Measurements from ENCODE around the gene UBASH3A. TPM values are rescaled to one million over a fixed set of nuclear protein-coding genes. Genes with fewer than 3 reads are reported as not detected.
A peak's percentile ranks its signal among the peaks of the same experiment; 100 is the strongest.

The UBASH3A gene
- total RNA-seq, 6 experiments from 2014 or later = 0.12 to 0.50 (median 0.15) TPM

DNA sequence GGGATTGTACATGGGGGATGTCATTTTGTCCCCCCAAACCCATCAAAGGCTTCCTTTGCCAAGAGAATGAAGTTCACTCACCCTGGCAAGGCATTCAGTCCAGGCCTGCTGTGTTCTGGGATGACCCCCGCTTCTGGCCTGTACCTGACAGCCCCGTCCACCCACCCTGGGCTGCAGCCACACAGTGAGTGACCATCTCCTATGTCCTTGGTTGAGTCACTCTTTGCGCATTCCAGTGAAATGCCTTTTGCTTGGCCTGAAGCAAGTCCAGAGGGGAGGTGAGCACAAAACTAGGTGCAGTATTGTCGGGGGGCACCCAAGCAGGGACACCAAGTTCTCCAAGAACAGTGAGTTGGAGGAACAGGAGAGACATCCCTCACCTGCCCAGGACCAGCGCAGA is 18.1 kb upstream of the UBASH3A start:
- H3K36me3 ChIP-seq = no peaks in the 10 kb centered on the region
- H3K4me3 ChIP-seq = no peak overlapping the region
- H3K27me3 ChIP-seq = no peaks in the 10 kb centered on the region
- intact Hi-C loops (cut with DNase I) = no loop called here
- peak in 2 of 4 donors; percentile 17 to 40 for ATAC-seq
- DNase-seq = peak in 1 of 3 donors; percentile 24
- peaks cover 0 to 14% (median 2%) of the 10 kb centered on the region in 4 donors for H3K4me1 ChIP-seq
- TF ChIP-seq POLR2A (IDR thresholded peaks at IDR 0.05) = no peak
- TF ChIP-seq, protein P1, sequence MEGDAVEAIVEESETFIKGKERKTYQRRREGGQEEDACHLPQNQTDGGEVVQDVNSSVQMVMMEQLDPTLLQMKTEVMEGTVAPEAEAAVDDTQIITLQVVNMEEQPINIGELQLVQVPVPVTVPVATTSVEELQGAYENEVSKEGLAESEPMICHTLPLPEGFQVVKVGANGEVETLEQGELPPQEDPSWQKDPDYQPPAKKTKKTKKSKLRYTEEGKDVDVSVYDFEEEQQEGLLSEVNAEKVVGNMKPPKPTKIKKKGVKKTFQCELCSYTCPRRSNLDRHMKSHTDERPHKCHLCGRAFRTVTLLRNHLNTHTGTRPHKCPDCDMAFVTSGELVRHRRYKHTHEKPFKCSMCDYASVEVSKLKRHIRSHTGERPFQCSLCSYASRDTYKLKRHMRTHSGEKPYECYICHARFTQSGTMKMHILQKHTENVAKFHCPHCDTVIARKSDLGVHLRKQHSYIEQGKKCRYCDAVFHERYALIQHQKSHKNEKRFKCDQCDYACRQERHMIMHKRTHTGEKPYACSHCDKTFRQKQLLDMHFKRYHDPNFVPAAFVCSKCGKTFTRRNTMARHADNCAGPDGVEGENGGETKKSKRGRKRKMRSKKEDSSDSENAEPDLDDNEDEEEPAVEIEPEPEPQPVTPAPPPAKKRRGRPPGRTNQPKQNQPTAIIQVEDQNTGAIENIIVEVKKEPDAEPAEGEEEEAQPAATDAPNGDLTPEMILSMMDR (IDR thresholded peaks at IDR 0.05) = no peak
- no peaks in the 10 kb centered on the region for H3K9me3 ChIP-seq
- peak overlapping the region in 2 of 3 donors; percentile 8 to 59 for H3K27ac ChIP-seq
- 92% methylated on average over 2 of the region's 5 CpGs for WGBS (ENCODE audit: insufficient coverage, low coverage, low lambda C conversion rate, missing lambda C conversion rate)

DNA sequence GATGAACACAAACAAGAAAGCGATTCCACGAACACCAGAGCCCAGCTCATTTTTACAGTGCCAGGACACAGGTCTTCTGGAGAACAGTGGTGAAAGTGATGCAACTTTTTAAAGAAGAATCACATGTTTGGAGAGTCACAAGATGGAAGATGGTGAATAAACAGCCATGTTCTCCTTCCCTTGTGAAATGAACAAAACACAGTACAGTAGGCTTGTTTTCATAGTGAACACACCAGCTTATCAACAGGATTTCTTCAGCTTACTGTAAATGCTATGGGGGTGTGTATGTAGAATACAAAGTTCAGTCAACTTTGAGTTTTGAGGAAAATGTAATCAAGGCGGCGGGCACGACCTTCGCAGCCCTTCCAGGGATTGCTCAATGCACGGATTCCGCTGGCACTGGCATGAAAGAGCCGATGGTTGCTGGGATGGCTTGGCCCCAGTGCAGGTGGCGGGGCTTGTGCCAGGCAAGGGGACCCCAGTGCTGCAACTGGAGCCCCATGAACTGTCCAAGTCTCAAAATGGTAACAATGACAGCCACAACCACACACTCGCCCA is 17.6 kb upstream of the UBASH3A start:
- WGBS (ENCODE audit: insufficient coverage, low coverage, low lambda C conversion rate, missing lambda C conversion rate) = 50% methylated on average over 9 of the region's 11 CpGs
- intact Hi-C loops (cut with DNase I) = no loop called here
- ATAC-seq (peak; percentile 51 to 76 (median 73)), DNase-seq (peak; percentile 73 to 76 (median 75))
- Histone ChIP-seq H3K4me3 (no peak overlapping the region), H3K27ac (peak overlapping the region in 2 of 3 donors; percentile 8 to 59), H3K27me3 (no peaks in the 10 kb centered on the region), H3K36me3 (no peaks in the 10 kb centered on the region), H3K4me1 (peaks cover 0 to 14% (median 2%) of the 10 kb centered on the region in 4 donors), H3K9me3 (no peaks in the 10 kb centered on the region)
- TF ChIP-seq POLR2A (IDR thresholded peaks at IDR 0.05) = no peak
- TF ChIP-seq, protein P1 (IDR thresholded peaks at IDR 0.05) = no peak

DNA sequence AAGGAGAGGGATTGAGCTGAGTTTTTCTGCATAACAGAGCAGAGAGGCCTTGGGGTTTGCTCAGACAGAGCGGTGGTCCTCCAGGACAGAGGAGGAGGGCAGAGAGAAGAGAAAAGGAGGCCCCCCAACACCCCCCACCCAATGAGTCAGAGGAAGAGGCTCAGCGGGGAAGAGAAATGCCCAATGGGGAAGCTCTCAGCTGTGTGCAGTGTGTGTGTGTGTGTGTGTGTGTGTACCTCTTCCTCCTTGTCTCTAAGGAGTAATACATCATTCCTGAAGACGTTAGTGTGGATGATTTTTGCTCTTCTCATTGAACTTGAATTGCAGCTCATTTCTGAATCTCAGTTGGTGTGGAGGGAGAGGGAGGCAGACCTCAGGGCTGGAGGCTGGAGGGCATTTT is 16.5 kb upstream of the UBASH3A start:
- intact Hi-C loops (cut with DNase I) = no loop called here
- no peak for ATAC-seq
- TF ChIP-seq POLR2A (IDR thresholded peaks at IDR 0.05) = no peak
- TF ChIP-seq, protein P1 (IDR thresholded peaks at IDR 0.05) = no peak
- Histone ChIP-seq H3K36me3 (no peaks in the 10 kb centered on the region), H3K4me3 (no peak overlapping the region), H3K4me1 (peaks cover 0 to 14% (median 2%) of the 10 kb centered on the region in 4 donors), H3K9me3 (no peaks in the 10 kb centered on the region), H3K27me3 (no peaks in the 10 kb centered on the region), H3K27ac (no peak overlapping the region)
- DNase-seq = no peak
- 56% methylated on average over 3 of the region's 3 CpGs for WGBS (ENCODE audit: insufficient coverage, low coverage, low lambda C conversion rate, missing lambda C conversion rate)

GRCh38 chr21:42387843-42388340 is 15.8 kb upstream of the UBASH3A start:
- 89% methylated on average over 5 of the region's 6 CpGs for WGBS (ENCODE audit: insufficient coverage, low coverage, low lambda C conversion rate, missing lambda C conversion rate)
- DNase-seq = no peak
- TF ChIP-seq, protein P1 (IDR thresholded peaks at IDR 0.05) = no peak
- TF ChIP-seq POLR2A (IDR thresholded peaks at IDR 0.05) = no peak
- H3K36me3 ChIP-seq = no peaks in the 10 kb centered on the region
- intact Hi-C loops (cut with DNase I) = no loop called here
- no peaks in the 10 kb centered on the region for H3K9me3 ChIP-seq
- H3K27ac ChIP-seq = no peak overlapping the region
- no peak overlapping the region for H3K4me3 ChIP-seq
- no peaks in the 10 kb centered on the region for H3K27me3 ChIP-seq
- H3K4me1 ChIP-seq = peaks cover 0 to 14% (median 2%) of the 10 kb centered on the region in 4 donors
- no peak for ATAC-seq
